HG03103 (cell line): Measurements from ENCODE around the gene SHISA3.

Experiments used
- ATAC-seq: cut with Tn5 transposase; IDR thresholded peaks from one replicate; pipeline ENCODE4 v1.9.1; 2021; ENCODE audit warnings: low read depth; ENCODE audit not compliant: unreplicated experiment

The SHISA3 gene

DNA sequence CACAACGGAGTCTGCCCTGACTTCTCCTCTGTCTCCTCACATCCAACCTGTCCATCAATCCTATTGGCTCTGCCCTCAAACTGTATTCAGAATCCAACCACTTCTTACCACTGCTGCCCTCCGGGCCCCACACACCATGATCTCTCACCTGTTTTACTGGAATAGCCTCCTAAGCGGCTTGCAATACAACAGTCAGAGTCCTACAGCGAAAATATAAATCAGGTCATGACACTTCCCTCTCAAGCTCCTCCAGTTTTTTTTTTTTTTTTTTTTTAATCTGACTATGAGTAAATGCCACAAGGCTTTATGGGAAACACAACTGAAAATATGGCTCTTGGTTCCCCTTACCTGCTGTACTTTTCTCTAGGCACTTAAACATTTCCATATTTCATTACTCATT, 42.8 kb downstream of the SHISA3 start:
- no peak for ATAC-seq

DNA sequence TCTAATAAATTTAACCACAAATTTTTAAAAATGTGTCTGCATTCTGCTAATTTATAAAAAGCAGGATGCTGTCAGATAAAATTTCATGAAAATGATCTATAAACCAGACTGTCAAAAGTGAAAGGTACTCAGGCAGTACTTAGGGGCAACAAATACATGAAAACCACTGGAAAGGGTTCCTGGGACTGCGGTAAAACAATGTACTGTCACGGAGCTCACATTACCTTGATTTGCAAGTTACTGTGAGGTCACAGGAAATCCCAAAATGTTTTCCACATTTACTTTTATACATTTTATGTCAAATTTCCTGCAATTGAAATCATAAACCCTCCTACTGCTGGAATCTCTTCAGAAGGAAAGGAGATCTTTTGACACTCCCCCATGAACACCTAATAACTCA, 45.3 kb downstream of the SHISA3 start:
- no peak for ATAC-seq

DNA sequence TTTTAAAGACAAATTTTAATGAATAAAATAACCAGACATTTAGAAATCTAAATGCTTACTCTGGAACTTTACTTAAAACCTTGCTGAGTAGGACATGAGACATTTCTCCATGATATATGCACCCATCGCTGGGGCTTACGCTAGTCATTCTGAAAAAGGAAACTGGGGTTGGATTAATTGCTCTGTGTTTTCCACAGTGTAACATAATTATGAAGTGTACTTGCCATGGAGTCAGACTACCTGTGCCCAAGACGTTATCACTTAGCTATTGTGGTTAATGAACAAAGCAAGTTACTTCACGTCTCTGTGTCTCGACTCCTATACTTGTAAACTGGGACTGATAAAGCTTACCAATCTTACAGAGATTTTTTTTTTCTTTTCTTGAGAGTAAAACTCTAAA, 47.8 kb downstream of the SHISA3 start:
- ATAC-seq = no peak

DNA sequence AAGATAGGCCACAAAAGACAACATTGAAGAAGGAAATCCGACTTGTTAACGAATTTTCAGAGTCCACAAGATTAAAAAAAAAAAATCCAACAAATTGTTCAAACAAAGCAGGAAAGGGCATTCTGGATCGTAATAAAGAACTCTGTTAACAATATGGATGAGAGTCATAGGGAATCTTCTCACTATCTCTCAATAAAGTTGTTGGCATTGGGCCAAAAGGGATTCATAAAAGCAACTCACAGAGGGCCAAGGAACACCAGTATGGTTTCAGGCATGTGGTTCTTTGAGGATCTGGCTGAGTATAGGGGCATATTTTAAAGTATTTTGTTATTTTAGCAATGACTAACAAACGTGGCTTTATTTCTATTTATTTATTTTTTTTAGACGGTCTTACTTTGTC, 49.5 kb downstream of the SHISA3 start:
- ATAC-seq = no peak
